WTC11 (cell line): Measurements from ENCODE around the gene CD44.

Source experiments
- NR3C1 ChIP-seq: sonication (generic); formaldehyde crosslinking; conservative IDR thresholded peaks from 2 replicates; pipeline ENCODE4 v1.8.1; 2023; ENCODE audit warnings: low read depth, mild to moderate bottlenecking, missing genetic modification reagents
- TF ChIP-seq, protein P1 (sequence below): sonication (generic); formaldehyde crosslinking; IDR thresholded peaks from 2 replicates; pipeline ENCODE4 v1.8.0; 2022; ENCODE audit warnings: missing genetic modification reagents

DNA sequence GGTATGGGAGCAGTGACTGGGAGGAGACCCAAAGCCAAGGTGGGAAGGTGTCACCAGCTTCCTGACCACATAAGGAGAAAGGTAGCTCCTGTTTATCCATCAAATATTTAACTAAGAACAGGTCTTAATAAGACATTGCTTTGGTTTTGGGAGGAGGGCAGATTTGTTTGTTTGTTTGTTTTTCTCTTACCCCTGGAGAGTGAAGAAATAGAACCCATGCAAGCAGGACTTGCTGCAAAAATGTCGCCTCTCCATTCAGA lies 26.2 kb upstream of the CD44 start:
- no peak for TF ChIP-seq NR3C1 (CRISPR knock-in tag)
- TF ChIP-seq, protein P1, sequence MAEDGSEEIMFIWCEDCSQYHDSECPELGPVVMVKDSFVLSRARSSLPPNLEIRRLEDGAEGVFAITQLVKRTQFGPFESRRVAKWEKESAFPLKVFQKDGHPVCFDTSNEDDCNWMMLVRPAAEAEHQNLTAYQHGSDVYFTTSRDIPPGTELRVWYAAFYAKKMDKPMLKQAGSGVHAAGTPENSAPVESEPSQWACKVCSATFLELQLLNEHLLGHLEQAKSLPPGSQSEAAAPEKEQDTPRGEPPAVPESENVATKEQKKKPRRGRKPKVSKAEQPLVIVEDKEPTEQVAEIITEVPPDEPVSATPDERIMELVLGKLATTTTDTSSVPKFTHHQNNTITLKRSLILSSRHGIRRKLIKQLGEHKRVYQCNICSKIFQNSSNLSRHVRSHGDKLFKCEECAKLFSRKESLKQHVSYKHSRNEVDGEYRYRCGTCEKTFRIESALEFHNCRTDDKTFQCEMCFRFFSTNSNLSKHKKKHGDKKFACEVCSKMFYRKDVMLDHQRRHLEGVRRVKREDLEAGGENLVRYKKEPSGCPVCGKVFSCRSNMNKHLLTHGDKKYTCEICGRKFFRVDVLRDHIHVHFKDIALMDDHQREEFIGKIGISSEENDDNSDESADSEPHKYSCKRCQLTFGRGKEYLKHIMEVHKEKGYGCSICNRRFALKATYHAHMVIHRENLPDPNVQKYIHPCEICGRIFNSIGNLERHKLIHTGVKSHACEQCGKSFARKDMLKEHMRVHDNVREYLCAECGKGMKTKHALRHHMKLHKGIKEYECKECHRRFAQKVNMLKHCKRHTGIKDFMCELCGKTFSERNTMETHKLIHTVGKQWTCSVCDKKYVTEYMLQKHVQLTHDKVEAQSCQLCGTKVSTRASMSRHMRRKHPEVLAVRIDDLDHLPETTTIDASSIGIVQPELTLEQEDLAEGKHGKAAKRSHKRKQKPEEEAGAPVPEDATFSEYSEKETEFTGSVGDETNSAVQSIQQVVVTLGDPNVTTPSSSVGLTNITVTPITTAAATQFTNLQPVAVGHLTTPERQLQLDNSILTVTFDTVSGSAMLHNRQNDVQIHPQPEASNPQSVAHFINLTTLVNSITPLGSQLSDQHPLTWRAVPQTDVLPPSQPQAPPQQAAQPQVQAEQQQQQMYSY = no peak
